ENCODE data around the gene MOB3A.
A peak's percentile ranks its signal among the peaks of the same experiment; 100 is the strongest.
"Not testable (repeated sequence)": the region's sequence is repeated elsewhere in the genome, so short reads cannot be mapped to it uniquely, and the experiment has no call there.

MOB3A gene

GRCh38 chr19:2040647-2041432, 55.3 kb downstream of the MOB3A start:
- Histone ChIP-seq H3K4me1 (ENCODE audit: control insufficient read depth, insufficient read depth, low read length) (peaks cover 48% of the 10 kb centered on the region), H3K4me3 (ENCODE audit: low read length) (no peak overlapping the region), H3K9me3 (ENCODE audit: control insufficient read depth, low read length) (no peaks in the 10 kb centered on the region)

GRCh38 chr19:2039959-2040646, 56.0 kb downstream of the MOB3A start:
- Histone ChIP-seq H3K27me3 (ENCODE audit: control insufficient read depth, insufficient read depth, low read length) (no peaks in the 10 kb centered on the region), H3K9me3 (ENCODE audit: control insufficient read depth, low read length) (no peaks in the 10 kb centered on the region), H3K36me3 (ENCODE audit: control insufficient read depth, insufficient read depth, low read length) (peaks cover 29% of the 10 kb centered on the region), H3K9ac (ENCODE audit: low read length) (no peak overlapping the region), H3K4me1 (ENCODE audit: control insufficient read depth, insufficient read depth, low read length) (peaks cover 44% of the 10 kb centered on the region), H3K4me3 (ENCODE audit: low read length) (no peak overlapping the region)

More at GRCh38 chr19:2040647-2041432, 55.3 kb downstream of the MOB3A start:
- H3K36me3 ChIP-seq (ENCODE audit: control insufficient read depth, insufficient read depth, low read length): peaks cover 29% of the 10 kb centered on the region
- no peaks in the 10 kb centered on the region for H3K27me3 ChIP-seq (ENCODE audit: control insufficient read depth, insufficient read depth, low read length)
- H3K9ac ChIP-seq (ENCODE audit: low read length): peak overlapping the region; percentile 63

GRCh38 chr19:2039089-2039958, 56.8 kb downstream of the MOB3A start:
- H3K9ac ChIP-seq (ENCODE audit: low read length): no peak overlapping the region
- H3K36me3 ChIP-seq (ENCODE audit: control insufficient read depth, insufficient read depth, low read length): peaks cover 29% of the 10 kb centered on the region
- no peaks in the 10 kb centered on the region for H3K9me3 ChIP-seq (ENCODE audit: control insufficient read depth, low read length)
- no peak overlapping the region for H3K4me3 ChIP-seq (ENCODE audit: low read length)
- peaks cover 44% of the 10 kb centered on the region for H3K4me1 ChIP-seq (ENCODE audit: control insufficient read depth, insufficient read depth, low read length)
- H3K27me3 ChIP-seq (ENCODE audit: control insufficient read depth, insufficient read depth, low read length): no peaks in the 10 kb centered on the region

GRCh38 chr19:2038284-2039088, 57.6 kb downstream of the MOB3A start:
- Histone ChIP-seq H3K4me3 (ENCODE audit: low read length) (no peak overlapping the region), H3K36me3 (ENCODE audit: control insufficient read depth, insufficient read depth, low read length) (peaks cover 29% of the 10 kb centered on the region), H3K4me1 (ENCODE audit: control insufficient read depth, insufficient read depth, low read length) (peaks cover 49% of the 10 kb centered on the region), H3K9me3 (ENCODE audit: control insufficient read depth, low read length) (no peaks in the 10 kb centered on the region), H3K9ac (ENCODE audit: low read length) (no peak overlapping the region), H3K27me3 (ENCODE audit: control insufficient read depth, insufficient read depth, low read length) (no peaks in the 10 kb centered on the region)

DNA sequence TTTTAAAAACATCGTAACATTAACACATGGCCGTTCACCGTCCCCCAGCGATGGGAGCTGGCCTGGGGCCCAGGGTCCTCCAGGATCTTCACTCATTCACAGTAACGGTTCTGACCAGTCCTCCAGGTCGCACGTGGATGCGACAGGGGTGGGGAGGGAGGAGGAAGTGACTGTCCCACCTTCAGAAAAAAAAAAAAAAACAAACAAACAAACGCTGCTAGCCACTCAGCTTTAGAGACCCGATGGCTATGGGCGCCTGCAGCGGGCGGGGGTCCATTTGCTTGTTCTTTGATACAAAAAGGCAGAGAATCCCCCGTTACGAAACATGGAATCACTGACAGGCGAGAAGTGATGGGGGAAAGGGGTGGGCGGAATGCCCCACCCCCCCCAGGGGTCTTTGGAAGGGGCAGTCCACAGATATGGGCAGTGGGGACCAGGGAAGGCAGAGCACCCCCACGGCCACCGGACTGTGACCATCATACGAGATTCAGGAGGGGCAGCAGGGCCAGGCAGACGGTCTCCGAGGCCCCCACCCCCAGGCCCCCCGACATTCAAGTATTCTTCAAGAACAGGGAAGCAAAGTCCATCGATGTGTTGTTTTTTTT, 58.4 kb downstream of the MOB3A start:
- H3K27me3 ChIP-seq (ENCODE audit: control insufficient read depth, insufficient read depth, low read length): no peaks in the 10 kb centered on the region
- peaks cover 48% of the 10 kb centered on the region for H3K4me1 ChIP-seq (ENCODE audit: control insufficient read depth, insufficient read depth, low read length)
- H3K36me3 ChIP-seq (ENCODE audit: control insufficient read depth, insufficient read depth, low read length): peaks cover 29% of the 10 kb centered on the region
- H3K9ac ChIP-seq (ENCODE audit: low read length): no peak overlapping the region
- H3K4me3 ChIP-seq (ENCODE audit: low read length): no peak overlapping the region
- no peaks in the 10 kb centered on the region for H3K9me3 ChIP-seq (ENCODE audit: control insufficient read depth, low read length)

DNA sequence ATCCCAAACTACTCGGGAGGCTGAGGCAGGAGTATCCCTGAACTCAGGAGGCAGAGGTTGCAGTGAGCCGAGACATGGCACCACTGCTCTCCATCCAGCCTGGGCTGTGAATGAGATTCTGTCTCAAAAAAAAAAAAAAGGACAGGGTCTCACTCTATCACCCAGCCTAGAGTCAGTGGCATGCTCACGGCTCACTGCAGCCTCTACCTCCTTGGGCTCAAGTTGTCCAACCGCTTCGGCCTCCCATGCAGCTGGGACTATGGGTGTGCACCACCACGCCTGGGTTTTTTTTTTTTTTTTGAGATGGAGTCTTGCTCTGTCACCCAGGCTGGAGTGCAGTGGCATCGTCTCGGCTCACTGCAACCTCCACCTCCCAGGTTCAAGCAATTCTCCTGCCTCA, 59.7 kb downstream of the MOB3A start:
- no peak overlapping the region for H3K9ac ChIP-seq (ENCODE audit: low read length)

DNA sequence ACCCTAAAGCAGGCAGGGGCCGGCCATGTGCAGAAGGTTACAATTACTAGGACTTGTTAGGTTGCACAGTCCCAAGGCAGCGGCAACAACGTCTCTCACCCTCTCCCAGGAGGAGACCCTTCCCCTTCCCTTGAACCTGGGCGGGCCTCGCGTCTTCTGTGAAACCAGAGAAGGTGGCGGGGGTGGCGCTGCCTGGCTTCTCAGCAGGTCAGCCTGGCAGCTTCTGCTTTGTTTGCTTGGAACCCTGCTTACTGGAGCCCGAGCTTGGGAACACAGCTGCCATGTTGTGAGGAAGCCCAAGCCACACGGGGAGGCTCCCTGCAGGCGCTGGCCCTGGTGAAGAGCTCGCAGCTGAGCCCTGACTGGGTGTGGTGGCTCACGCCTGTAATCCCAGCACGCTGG, 60.5 kb downstream of the MOB3A start:
- peaks cover 15% of the 10 kb centered on the region for H3K36me3 ChIP-seq (ENCODE audit: control insufficient read depth, insufficient read depth, low read length)
- H3K27me3 ChIP-seq (ENCODE audit: control insufficient read depth, insufficient read depth, low read length): no peaks in the 10 kb centered on the region
- no peaks in the 10 kb centered on the region for H3K9me3 ChIP-seq (ENCODE audit: control insufficient read depth, low read length)
- peaks cover 46% of the 10 kb centered on the region for H3K4me1 ChIP-seq (ENCODE audit: control insufficient read depth, insufficient read depth, low read length)
- peak overlapping the region; percentile 22 for H3K9ac ChIP-seq (ENCODE audit: low read length)
- no peak overlapping the region for H3K4me3 ChIP-seq (ENCODE audit: low read length)

More for the DNA sequence above, 59.7 kb downstream of the MOB3A start:
- Histone ChIP-seq H3K4me1 (ENCODE audit: control insufficient read depth, insufficient read depth, low read length) (peaks cover 51% of the 10 kb centered on the region), H3K27me3 (ENCODE audit: control insufficient read depth, insufficient read depth, low read length) (no peaks in the 10 kb centered on the region), H3K9me3 (ENCODE audit: control insufficient read depth, low read length) (no peaks in the 10 kb centered on the region), H3K4me3 (ENCODE audit: low read length) (no peak overlapping the region), H3K36me3 (ENCODE audit: control insufficient read depth, insufficient read depth, low read length) (peaks cover 22% of the 10 kb centered on the region)

- peaks cover 42% of the 10 kb centered on the region for H3K4me1 ChIP-seq (ENCODE audit: control insufficient read depth, insufficient read depth, low read length)
Measured at GRCh38 chr19:2034729-2035589, 61.2 kb downstream of the MOB3A start.

DNA sequence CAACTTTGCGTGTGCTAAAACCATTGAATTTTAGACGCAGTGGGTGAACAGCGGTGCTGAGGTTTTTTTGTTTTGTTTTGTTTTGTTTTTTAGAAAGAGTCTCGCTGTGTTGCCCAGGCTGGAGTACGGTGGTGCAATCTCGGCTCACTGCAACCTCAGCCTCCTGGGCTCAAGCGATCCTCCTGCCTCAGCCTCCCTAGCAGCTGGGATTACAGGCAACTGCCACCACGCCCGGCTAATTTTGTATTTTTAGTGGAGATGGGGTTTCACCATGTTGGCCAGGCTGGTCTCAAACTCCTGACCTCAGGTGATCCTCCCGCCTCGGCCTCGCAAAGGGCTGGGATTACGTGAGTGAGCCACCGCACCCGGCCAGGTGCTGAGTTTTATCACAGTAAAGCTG, 61.9 kb downstream of the MOB3A start:
- H3K36me3 ChIP-seq (ENCODE audit: control insufficient read depth, insufficient read depth, low read length); H3K27me3 ChIP-seq (ENCODE audit: control insufficient read depth, insufficient read depth, low read length); H3K9me3 ChIP-seq (ENCODE audit: control insufficient read depth, low read length); H3K4me3 ChIP-seq (ENCODE audit: low read length): not testable (repeated sequence)
- peaks cover 42% of the 10 kb centered on the region for H3K4me1 ChIP-seq (ENCODE audit: control insufficient read depth, insufficient read depth, low read length)
- H3K9ac ChIP-seq (ENCODE audit: low read length): peak overlapping the region; percentile 28

More at GRCh38 chr19:2034729-2035589, 61.2 kb downstream of the MOB3A start:
- H3K9ac ChIP-seq (ENCODE audit: low read length): peak overlapping the region; percentile 28
- H3K4me3 ChIP-seq (ENCODE audit: low read length): no peak overlapping the region
- peaks cover 8% of the 10 kb centered on the region for H3K36me3 ChIP-seq (ENCODE audit: control insufficient read depth, insufficient read depth, low read length)
- H3K9me3 ChIP-seq (ENCODE audit: control insufficient read depth, low read length): no peaks in the 10 kb centered on the region
- no peaks in the 10 kb centered on the region for H3K27me3 ChIP-seq (ENCODE audit: control insufficient read depth, insufficient read depth, low read length)

- H3K9me3 ChIP-seq (ENCODE audit: control insufficient read depth, low read length): no peaks in the 10 kb centered on the region
- no peaks in the 10 kb centered on the region for H3K27me3 ChIP-seq (ENCODE audit: control insufficient read depth, insufficient read depth, low read length)
- no peaks in the 10 kb centered on the region for H3K36me3 ChIP-seq (ENCODE audit: control insufficient read depth, insufficient read depth, low read length)
- H3K4me1 ChIP-seq (ENCODE audit: control insufficient read depth, insufficient read depth, low read length): peaks cover 42% of the 10 kb centered on the region
- H3K4me3 ChIP-seq (ENCODE audit: low read length): no peak overlapping the region
- no peak overlapping the region for H3K9ac ChIP-seq (ENCODE audit: low read length)
Measured at GRCh38 chr19:2033825-2034159, 62.3 kb downstream of the MOB3A start.

All from mucosa of stomach (tissue), 1 donor.